GM19099 (cell line): ENCODE results near the gene TMEM272.

Source experiments
- POLR2A ChIP-seq: IDR thresholded peaks from 3 replicates; pipeline ENCODE4 v1.6.1; 2011; ENCODE audit warnings: low read depth; ENCODE audit not compliant: insufficient read length; ENCODE audit errors: extremely low read depth

The TMEM272 gene

DNA sequence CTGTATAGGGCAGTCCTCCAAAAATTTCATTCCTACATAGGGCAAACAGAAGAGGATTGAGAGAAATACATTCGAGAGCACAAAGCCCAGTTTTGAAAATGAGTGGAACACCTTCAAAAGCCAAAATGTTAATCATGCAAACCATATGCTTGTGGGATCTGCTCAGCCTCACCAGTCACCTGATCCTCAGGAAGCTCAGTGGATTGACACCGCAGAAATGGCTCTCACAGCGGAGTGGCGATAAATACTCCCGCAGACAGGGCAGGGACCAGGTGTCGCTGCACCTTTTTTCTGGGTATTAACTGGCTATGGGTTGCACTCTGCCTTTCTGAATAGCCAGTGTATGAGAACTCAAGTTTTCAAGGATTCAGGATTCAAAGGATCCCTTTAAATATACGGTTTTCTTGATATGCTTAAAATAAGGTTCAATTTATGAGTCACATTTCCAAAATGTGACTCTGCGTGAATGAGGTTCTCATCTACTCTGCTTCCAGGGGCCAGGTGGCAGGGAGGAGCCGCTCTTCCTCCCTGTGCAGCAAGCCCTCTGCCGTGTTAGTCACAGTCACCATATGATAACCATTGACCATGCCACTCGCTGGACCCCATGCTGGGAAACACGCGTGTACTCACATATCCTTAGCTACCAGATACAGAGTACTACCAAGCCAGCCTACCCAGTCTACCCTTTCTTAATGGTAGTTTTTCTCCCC is 22.7 kb downstream of the TMEM272 start:
- no peak for TF ChIP-seq POLR2A

DNA sequence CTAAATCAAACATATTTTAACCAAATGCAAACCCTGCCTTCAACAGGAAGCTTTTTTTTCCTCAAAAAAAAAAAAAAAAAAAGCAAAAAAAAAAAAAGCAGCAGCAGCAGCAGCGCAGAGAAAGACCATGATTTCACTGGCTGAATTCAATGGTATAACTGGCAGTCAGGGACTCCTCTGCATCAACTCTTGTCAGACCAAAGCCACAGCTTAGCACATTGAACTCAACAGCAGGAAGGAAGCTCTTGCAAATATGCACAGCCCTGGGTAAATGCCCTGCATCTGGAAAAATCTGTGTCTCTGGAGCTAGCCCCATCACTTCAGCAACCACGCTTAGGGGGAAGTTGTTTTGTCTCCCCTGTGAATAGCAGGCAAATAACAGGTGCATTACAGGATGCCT is 23.4 kb downstream of the TMEM272 start:
- no peak for TF ChIP-seq POLR2A

DNA sequence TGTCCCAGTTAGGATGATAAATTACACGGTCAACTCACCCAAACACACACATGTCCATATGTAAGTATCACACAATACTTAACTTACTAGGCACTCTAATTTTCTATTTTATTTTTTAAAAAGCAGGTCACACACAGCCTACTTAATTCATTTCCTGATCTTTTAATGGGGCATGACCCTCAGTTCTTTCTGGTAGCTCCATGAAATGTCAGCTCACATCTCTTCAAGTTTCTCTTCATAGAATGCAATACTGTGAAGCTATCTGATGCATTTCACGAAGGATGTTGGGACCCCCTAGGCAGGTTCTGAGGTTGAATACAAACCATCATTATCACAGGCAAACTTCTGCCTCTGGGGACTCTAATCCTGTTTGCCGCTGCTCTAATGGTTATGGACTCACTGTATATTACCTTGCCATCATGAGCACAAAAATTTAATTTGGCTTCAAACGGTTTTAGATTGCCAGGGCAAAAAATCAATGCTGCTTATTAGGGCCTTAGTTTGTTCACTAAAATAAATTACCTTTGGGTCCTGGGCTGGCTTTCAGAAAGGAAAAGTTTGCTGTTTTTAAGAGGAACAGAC is 24.9 kb downstream of the TMEM272 start:
- no peak for TF ChIP-seq POLR2A

DNA sequence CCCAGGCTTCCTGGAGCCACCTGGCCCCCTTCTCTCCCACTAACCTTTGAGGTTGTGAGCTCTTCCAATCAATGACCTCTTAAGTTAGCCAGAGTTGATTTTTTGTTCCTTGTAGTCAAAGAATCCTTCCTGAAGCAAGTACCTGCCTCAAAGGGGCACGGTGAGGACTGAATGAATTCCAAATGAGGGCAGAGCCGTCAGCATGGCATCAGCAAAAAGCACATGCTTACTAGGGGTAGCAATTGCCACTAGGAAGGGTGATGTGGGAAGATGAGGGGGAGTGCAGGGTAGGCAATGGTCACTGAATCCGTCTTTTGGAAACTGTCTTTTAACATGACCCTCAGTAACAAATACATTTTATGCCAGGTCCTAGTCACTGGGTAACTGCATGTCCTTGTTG is 25.4 kb downstream of the TMEM272 start:
- TF ChIP-seq POLR2A, result no peak

DNA sequence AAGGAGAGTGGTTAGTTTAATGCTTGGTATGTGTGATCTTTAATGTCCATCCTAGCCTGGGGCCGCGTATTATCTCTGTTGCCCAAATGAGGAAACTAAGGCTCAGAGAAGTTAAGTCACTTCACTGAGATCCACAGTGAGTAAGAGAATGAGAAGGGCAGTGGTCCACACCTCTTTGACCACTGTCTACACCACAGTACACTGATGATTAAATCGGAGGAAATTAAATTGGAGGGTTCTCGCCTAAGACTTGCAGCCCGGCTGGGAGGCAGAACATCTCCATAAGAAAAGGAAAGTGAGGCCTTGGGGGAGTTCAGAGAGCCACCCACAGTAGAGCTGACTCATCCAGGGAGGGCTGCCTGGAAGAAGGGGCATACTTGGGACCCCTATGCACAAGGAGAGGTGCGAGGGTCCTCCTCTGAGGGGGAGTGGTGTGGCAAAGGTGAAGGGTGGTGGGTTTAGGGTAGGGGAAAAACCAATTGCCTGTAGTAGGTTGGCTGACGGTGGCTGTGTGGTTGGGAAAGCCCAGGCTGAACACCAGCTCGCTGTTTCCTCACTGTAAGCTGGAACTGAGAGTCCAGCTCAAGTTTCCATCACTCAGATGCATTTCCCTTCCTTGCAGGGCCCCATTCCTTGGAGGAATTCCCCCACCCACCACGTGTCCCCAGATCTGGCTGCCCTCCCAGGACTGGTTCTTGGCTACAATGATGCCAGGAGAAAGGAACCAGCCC is 26.0 kb downstream of the TMEM272 start:
- no peak for TF ChIP-seq POLR2A

DNA sequence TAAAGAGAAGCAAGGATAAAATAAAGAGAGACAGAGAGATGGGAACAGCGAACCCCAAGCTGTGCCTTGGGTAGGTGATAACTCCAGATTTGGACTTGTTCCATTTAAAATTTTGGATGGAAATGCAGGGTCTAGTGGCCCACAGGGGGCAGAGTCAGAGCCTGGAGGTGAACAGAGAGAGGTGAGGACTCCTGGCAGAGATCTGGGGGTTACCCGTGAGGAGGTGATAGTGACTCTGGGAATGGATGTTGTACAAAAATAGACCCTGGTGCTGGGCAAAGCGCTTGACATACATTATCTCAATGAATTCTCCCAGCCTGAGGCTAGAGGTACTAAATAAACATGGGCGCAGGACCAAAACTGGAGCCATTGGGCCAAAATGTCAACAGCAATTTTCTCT is 26.7 kb downstream of the TMEM272 start:
- no peak for TF ChIP-seq POLR2A

DNA sequence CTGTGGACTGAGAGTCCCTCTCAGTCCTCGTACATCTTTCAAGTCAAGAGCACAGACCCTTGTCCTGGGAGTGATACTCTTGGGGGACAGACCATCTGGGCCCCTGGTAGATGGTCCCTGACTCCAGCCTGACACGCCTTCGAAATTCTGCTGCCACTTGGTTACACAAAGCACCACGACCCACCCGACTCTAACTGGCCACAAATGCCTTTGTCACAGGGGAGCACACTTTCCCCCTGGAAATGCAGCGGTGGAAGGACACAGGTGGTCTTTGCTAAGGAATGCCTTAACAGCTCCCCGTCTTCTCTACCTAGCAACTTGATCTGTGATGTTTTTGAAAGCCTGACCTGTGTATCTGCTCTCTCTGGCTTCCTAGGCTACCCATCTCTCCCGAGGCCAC is 27.3 kb downstream of the TMEM272 start:
- no peak for TF ChIP-seq POLR2A

DNA sequence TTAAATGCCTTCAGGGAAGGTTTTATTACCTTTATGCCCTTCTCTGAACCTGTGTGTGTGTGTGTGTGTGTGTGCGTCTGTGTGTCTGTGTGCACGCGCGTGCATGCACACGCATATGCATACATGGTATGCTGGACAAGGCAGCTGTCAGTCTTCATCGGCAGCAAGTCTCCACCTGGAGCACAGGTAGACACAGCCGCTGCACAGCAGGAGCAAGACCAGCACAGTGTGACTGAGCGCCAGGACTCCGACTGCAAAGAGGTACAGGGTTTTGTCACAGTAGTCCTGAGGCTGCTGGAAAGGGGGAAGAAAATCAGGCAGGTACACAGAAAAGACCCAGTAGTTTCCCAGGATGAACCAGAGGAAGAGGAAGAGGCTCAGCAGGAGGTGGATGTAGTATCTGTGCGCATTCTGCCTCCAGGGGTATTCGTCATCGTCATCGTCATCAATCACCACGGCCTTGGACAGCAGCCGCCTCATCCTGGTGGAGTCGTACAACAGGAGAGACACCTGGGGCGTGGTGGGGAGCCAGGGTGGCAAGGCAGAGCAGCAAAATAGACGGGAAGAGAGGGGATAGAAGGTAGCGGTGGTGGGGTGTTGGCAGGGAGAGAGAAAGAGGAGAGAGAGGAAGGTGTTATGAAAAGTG is 28.2 kb downstream of the TMEM272 start:
- TF ChIP-seq POLR2A, result no peak

DNA sequence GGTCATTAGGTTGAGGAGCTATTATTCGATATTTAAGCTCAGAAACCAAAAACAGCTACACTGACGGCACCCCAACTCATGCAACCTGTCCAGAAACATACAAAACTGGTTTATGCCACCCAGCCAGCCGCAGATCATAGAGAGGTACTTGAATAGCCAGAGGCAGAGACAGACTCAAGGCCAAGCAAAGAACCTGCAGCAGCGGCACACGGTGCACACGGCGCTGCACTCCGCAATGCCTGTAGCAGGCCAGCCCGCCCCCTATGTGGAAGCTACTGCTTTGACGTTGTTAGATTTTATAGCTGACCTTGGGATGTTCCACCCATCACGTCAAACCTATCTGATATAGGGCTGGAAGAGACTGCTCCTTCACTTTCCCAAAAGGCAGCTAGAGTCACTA is 29.1 kb downstream of the TMEM272 start:
- no peak for TF ChIP-seq POLR2A

DNA sequence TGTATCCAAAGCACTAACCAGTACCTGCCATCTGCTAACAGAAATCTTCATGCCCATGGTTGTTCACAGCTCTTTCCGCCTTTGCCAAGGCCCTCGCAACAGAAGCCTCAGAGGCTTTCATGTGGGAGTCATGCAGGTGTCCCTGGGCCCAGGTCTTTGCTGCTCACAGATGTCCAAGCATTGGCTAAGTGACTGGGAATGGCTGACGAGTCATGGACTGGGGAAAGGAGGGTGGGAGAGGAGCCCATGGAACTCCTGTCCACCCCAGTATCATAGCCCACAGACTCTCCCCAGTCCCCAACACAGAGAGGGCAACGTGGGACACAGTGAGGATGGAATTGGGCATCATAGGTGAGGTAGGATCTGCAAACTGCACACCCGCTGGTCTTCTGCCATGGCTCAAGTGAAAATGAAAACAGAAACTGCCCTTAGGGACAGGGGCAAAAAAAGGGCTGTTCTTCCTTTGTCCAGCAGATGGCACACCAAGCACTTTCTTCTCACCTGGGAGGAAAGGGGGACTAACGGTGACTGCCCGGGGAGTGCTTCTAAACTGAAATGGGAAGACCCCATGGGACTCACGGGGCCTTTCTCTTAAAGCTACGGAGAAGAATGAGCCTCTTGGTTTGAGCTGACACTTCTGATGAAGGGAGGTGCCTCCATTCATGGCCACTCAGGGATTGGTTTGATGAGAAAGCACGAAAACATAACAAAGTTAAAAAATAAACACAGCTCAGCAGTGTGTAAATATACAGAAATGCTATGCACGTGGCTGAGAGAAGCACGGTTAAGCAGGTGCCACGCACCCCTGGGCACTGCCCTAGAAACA is 29.9 kb downstream of the TMEM272 start:
- TF ChIP-seq POLR2A, result peak; percentile 44

DNA sequence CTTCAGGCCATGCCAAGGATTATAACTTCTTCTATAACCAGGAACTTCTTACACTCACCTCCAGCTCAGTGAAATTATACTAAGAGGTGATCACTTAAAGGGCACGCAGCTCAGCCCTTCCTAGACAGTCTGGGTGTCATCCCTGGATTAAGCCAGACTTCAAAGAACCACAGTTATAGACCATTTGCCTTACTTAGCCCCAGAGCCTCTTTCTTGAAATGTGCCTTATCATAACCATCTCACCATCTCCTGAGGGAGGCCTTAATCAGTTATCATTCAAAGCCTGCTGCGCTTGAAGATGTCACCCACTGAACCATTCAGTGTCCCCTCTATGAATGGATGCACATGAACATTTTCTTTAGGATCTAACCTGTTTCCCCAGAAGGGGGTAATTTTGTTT is 30.9 kb downstream of the TMEM272 start:
- TF ChIP-seq POLR2A, result no peak

DNA sequence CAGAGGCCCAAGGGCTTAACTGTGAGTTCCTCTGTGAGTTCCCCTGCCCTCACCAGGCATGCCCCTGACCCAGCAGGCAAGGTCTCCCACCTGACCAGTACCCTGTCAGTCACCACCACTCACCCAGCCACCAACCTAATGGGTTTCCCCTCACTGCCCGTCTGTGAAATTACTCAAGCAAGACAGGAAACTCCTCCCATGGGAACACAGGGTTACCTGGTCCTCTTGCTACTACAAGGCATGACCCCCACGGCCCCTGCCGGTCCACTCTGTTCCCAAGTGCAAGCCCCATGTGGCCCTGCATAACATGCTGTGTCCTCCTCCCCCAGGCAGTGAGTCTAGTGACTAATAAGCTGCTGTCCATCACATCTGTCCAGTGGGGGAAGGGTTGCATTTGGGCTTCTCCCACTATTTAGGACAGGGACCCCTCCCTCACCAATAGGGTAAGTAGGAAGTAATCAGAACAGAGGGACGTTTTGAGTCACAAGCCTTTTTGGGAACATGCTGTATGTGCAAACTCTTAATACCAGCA is 33.0 kb downstream of the TMEM272 start:
- TF ChIP-seq POLR2A, result no peak

DNA sequence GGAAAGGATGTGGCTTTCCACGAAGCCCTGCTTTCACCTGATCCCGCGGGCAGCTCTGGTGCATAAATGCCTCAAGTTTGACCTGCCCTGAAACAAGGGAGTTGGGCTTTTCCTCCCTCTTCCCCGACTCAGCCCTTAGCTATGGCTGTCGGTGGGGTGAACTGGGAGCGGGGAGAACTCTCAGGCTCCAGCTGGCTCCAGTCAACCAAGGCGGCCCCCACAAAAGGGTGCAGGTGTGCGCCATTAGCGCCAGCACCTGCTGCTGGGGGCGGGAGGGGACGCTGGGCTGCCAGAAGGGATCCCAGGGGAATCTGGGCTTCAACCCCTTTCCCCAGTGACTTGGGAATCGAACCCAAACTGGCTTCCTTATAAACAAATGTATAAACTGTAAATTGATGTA is 33.9 kb downstream of the TMEM272 start:
- no peak for TF ChIP-seq POLR2A

DNA sequence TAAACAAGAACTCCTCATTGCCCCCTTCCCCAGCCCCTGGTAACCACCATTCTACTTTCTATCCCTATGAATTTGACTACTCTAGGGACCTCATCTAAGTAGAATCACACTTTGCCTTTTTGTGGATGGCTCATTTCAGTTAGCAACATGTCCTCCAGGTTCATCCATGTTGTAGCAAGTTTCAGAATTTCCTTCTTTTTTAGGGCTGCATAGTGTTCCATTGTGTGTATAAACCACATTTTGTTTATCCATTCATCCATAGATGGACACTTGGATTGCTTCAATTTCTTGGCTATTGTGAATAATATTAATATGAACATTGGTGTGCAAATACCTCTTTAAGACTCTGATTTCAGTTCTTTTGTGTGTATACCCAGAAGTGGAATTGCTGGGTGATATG is 36.2 kb downstream of the TMEM272 start:
- TF ChIP-seq POLR2A, result no peak

DNA sequence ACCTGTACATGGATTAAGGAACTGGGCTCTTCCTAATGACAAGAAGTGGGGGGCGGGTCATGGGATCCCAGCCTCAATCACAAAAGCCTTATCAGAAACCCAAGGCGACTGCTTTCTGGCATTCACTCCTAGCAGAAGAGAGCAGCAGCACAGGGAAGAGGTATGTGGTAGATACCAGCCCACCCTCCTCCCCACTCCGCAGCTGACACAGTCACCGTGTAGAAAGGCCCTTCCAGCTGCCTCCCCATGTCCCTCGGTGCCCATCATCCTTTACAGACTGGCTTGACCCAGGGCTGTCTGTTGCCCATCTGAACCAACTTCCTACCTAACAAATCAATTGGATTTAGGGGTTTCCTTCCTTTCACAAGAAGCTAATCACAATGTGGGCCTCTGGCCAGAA is 37.9 kb downstream of the TMEM272 start:
- TF ChIP-seq POLR2A, result no peak
